ENCODE data around the gene ZMIZ2. TPM values are rescaled to one million over a fixed set of nuclear protein-coding genes. Genes with fewer than 3 reads are reported as not detected.

The ZMIZ2 gene
- total and polyA plus RNA-seq, 2 of the 8 experiments (the other 6 are each of a cell fraction or from before 2014, with no cell fraction given), result 24.4 to 66.4 TPM

- no peak for TF ChIP-seq E2F6 (IDR thresholded peaks at IDR 0.05)
- TF ChIP-seq SP2 (IDR thresholded peaks at IDR 0.05; ENCODE audit: low read length), result no peak
- no peak for TF ChIP-seq GTF2F1 (IDR thresholded peaks at IDR 0.05; ENCODE audit: borderline replicate concordance, low read depth, low read length)
- TF ChIP-seq FOSL1 (IDR thresholded peaks at IDR 0.05; ENCODE audit: insufficient read depth, low read depth, low read length), result no peak
- no peak for TF ChIP-seq BRCA1 (IDR thresholded peaks at IDR 0.05; ENCODE audit: low read depth, low read length)
- TF ChIP-seq JUND (IDR thresholded peaks at IDR 0.05; ENCODE audit: low read length), result no peak
Observed at GRCh38 chr7:44819292-44819691, 70.6 kb downstream of the ZMIZ2 start (continued).

Other genes starting within 250 kb of the ZMIZ2 start
- 0.06 TPM in 1 of 2 replicates, not detected in the other for gene NPC1L1, start 207.5 kb upstream of the ZMIZ2 start, total RNA-seq (2021; fragmentation: NEBNext Ultra II Directional; extraction: Animal tissue kit (Norgen Biotek cat#: 25700))
- gene NPC1L1, start 207.5 kb upstream of the ZMIZ2 start, polyA plus RNA-seq (2011; rRNA removed), result 0.14 and 0.21 TPM in 2 replicates
- gene DDX56, start 174.9 kb upstream of the ZMIZ2 start, total RNA-seq (2021; fragmentation: NEBNext Ultra II Directional; extraction: Animal tissue kit (Norgen Biotek cat#: 25700)), result 55.4 and 56.9 TPM in 2 replicates
- 81.6 and 82.0 TPM in 2 replicates for gene DDX56, start 174.9 kb upstream of the ZMIZ2 start, polyA plus RNA-seq (2011; rRNA removed)
- gene TMED4, start 166.6 kb upstream of the ZMIZ2 start, total RNA-seq (2021; fragmentation: NEBNext Ultra II Directional; extraction: Animal tissue kit (Norgen Biotek cat#: 25700)), result 41.1 and 44.9 TPM in 2 replicates
- gene TMED4, start 166.6 kb upstream of the ZMIZ2 start, polyA plus RNA-seq (2011; rRNA removed), result 76.7 and 91.9 TPM in 2 replicates
- gene OGDH, start 142.2 kb upstream of the ZMIZ2 start, total RNA-seq (2021; fragmentation: NEBNext Ultra II Directional; extraction: Animal tissue kit (Norgen Biotek cat#: 25700)), result 89.1 and 91.6 TPM in 2 replicates
- 71.6 and 108 TPM in 2 replicates for gene OGDH, start 142.2 kb upstream of the ZMIZ2 start, polyA plus RNA-seq (2011; rRNA removed)
- gene PPIA, start 47.8 kb downstream of the ZMIZ2 start, total RNA-seq (2021; fragmentation: NEBNext Ultra II Directional; extraction: Animal tissue kit (Norgen Biotek cat#: 25700)), result 2,865 and 2,888 TPM in 2 replicates
- gene PPIA, start 47.8 kb downstream of the ZMIZ2 start, polyA plus RNA-seq (2011; rRNA removed), result 3,630 and 5,394 TPM in 2 replicates
- 187 and 190 TPM in 2 replicates for gene H2AZ2, start 99.2 kb downstream of the ZMIZ2 start, total RNA-seq (2021; fragmentation: NEBNext Ultra II Directional; extraction: Animal tissue kit (Norgen Biotek cat#: 25700))
- gene H2AZ2, start 99.2 kb downstream of the ZMIZ2 start, polyA plus RNA-seq (2011; rRNA removed), result 150 and 168 TPM in 2 replicates
- 21.9 and 22.7 TPM in 2 replicates for gene PURB, start 136.7 kb downstream of the ZMIZ2 start, total RNA-seq (2021; fragmentation: NEBNext Ultra II Directional; extraction: Animal tissue kit (Norgen Biotek cat#: 25700))
- gene PURB, start 136.7 kb downstream of the ZMIZ2 start, polyA plus RNA-seq (2011; rRNA removed), result 3.0 and 3.3 TPM in 2 replicates
- gene MYO1G, start 230.2 kb downstream of the ZMIZ2 start, total RNA-seq (2021; fragmentation: NEBNext Ultra II Directional; extraction: Animal tissue kit (Norgen Biotek cat#: 25700)), result 0.11 and 0.19 TPM in 2 replicates
- gene MYO1G, start 230.2 kb downstream of the ZMIZ2 start, polyA plus RNA-seq (2011; rRNA removed), result 0.08 and 0.11 TPM in 2 replicates

All from H1 (cell line).